Measurements from ENCODE around the gene IL6ST.
"Not testable (repeated sequence)": the region's sequence is repeated elsewhere in the genome, so short reads cannot be mapped to it uniquely, and the experiment has no call there.

IL6ST gene

DNA sequence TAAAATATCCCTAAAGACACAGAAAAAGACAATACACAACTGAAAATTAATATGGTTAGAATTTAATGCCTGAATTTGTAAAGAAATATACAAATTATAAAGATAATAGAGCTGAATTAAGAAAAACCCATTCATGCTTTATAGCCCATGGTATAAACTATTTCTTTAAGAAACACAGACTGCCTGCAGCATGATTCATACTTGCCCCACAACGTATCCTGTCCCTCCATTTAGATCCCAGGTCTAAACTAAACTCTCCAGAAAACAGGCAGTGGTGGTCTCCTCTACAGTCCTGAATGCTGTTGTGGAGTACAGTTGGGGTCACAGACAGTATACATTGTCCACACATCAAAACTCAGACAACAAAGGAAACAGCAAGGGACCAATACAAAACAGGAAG, 24.8 kb downstream of the IL6ST start:
- no peak for DNase-seq (ENCODE audit: low read depth in 2 of 3, low spot score in 1 of 3)

DNA sequence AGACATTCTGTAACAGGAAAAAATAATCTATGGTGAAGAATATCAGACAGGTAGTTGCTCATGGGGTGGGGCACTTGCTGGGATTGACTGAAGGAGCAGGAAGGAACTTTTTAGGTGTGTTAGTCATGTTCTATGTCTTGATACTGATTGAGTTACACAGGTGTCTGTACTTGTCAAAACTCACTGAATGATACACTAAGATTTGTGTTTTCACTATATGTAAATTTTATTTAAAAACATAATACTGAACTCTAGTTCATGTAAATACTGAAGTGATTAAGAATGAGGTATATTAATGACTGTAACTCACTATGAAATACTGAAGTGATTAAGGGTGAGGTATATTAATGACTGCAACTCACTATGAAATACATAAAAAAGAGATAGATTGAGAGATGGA, 28.5 kb downstream of the IL6ST start:
- DNase-seq (ENCODE audit: low read depth in 2 of 3, low spot score in 1 of 3): no peak

DNA sequence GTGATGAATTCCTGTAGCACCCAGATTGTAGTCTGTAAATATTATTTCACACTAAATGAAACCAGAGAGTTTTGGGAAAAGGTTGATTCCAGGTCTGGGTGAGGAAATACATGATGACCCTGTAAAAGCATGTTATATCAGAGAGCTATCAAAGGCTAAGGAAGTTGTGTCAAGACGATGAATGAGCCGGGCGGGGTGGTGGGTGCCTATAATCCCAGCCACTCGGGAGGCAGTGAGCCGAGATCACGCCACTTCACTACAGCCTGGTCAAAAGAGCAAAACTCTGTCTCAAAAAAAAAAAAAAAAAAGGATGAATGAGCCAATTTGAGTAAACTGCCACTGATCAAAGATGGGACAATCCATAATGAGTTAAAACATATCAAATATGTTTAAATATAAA, 29.2 kb downstream of the IL6ST start:
- DNase-seq (ENCODE audit: low read depth in 2 of 3, low spot score in 1 of 3): no peak

DNA sequence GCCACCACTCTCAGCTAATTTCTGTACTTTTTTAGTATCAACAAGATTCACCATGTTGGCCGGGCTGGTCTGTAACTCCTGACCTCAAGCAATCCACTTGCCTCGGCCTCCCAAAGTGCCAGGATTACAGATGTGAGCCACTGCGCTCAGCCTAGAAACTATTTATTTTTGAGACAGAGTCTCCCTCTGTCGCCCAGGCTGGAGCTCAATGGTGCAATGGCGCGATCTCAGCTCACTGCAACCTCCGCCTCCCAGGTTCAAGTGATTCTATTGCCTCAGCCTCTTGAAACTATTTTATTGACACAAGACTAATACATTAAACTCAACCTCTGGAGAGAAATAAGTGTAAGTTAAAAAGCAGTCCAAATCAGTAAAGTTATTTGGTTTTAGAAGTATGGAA, 34.0 kb downstream of the IL6ST start:
- DNase-seq (ENCODE audit: low read depth in 2 of 3, low spot score in 1 of 3): no peak

DNA sequence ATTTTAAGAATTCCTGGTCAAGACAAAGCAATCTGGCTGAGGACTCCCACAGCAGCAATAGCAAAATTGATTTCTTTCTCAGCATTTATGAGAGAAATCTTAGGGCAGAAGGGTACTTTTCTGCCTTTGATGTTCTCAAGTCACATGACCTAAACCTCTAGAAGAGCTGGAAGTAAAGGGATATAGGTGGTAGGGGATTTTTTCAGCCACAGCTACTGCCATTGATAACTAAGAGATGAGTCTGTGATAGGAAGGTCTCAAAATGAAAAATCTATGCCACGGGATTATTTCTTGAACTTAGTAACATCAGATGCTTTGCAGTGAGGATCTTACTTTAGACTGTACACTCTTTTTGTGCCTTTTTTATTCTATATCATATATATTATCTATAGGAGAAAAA, 35.6 kb downstream of the IL6ST start:
- no peak for DNase-seq (ENCODE audit: low read depth in 2 of 3, low spot score in 1 of 3)

DNA sequence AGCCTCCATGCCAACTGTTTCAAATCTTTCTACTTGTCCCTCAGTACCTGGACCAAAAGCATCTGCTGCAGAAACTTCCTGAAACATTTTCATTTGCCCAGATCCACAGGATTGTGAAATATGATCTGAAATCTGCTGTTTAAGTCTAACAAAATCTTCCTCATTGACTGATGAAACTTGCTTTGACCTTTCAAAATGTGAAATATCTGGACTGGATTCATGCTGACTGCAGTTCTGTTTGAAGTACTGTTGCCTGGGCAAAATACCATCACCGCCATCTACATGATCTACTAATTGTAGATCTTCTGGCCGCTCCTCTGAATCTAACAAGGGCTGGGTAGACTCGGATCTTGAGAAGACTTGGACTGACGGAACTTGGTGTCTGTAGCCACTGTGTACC, 53.6 kb downstream of the IL6ST start:
- DNase-seq (ENCODE audit: low read depth in 2 of 3, low spot score in 1 of 3): not testable (repeated sequence)

DNA sequence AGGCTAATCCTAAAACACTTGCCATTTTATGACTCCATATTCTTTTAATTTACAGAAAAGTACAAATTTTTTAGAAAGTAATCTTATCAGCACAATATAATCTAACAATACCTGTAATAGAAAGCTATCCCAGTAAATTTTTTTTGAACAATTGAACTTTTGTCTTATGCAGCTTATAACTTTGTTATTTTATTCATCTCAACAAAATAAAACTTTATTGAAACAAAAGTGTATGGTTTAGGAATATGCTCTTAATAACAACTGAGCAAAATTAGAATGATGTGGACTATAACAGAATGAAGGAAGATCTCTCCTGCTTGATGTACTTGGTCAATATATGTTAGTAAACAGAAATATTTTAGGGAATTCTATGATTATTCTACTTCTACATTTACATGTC, 57.2 kb downstream of the IL6ST start:
- DNase-seq (ENCODE audit: low read depth in 2 of 3, low spot score in 1 of 3): not testable (repeated sequence)

DNA sequence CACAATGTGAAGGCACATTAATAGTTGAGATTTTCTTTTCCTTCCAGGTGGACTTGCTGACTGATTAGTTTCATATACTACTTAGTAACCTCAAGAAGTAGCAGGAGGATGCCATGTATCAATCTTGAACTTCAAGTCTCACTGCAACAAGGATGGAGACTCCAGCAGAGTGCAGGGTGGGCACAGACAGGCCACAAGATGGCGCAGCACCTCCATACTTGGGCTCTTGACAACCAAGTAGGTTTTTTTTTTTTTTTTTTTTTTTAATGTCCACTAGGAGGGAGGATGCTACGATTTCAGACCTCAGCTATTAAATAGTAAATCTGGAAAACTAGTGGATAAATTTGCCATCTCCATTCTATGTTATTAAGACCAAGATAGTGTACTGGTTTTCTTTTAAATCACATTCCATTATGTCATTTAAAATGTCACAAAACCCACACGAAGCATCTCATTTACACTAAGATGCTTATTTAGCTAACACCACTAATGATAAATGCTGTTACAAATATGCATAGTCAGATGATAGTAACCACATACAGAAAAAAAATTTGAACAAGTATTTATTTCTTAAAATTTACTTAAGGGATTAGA, 58.6 kb downstream of the IL6ST start:
- DNase-seq (ENCODE audit: low read depth in 2 of 3, low spot score in 1 of 3): peak; percentile 64 to 76 (median 69)

DNA sequence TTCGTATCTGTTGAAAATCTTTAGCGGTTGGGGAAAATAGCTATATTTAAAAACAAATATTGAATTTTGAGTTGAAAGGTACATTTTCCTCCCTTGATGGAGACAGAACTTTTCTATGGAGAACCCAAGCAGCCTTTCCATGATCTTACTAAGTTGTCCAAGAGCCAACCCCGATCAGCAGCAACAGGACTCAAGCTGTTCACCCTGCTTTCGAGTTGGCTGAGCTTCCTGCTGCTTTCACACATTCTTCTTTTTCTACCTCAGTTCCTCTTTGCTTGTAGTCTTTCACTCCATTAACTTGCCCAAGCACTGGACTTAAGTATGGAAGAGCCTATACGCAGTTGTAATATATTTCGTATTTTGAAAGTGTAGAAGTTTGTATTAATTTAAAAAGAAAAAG, 59.4 kb downstream of the IL6ST start:
- DNase-seq (ENCODE audit: low read depth in 2 of 3, low spot score in 1 of 3): no peak

DNA sequence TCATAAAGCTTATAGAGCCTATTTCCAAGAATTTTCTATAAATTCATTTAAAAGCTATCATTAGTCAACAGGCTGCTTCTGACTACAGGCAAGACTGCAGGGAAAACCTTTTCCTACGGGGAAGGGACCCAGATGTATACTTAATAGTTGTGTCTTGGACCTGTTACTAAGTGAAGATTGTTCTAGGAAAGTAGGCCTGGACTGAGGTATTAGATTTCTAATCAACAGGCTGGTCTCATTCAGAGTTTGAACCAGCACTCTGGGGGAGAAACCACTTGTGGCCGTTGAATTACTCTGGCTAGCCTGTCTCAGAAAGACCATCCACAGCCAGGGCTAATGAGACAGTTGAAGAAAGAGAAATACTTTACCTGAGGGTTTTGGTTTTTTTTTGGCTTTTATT, 60.0 kb downstream of the IL6ST start:
- no peak for DNase-seq (ENCODE audit: low read depth in 2 of 3, low spot score in 1 of 3)

DNA sequence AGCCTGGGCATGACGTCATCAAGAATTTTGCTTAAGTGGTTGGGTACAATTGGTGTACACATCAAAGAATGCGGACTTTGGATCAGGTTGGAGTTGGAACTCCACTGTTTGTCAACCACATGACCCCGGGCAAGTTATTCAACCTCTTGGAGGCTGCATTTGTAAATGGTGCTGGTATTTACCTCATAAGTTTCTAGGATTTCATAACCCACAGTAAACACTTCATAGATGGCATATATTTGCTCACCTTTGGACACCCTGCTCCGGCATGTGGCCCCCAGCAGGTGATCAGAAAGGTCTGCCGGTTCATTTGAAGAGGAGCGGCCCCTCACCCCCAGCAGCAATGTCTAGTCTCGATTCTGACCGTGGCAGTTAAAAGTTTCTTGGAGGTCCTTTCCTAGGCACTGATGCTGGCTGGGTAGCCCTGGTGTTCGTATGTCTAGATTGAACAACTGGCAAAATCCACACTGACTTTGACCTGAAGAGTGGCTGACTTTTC, 60.6 kb downstream of the IL6ST start:
- no peak for DNase-seq (ENCODE audit: low read depth in 2 of 3, low spot score in 1 of 3)

DNA sequence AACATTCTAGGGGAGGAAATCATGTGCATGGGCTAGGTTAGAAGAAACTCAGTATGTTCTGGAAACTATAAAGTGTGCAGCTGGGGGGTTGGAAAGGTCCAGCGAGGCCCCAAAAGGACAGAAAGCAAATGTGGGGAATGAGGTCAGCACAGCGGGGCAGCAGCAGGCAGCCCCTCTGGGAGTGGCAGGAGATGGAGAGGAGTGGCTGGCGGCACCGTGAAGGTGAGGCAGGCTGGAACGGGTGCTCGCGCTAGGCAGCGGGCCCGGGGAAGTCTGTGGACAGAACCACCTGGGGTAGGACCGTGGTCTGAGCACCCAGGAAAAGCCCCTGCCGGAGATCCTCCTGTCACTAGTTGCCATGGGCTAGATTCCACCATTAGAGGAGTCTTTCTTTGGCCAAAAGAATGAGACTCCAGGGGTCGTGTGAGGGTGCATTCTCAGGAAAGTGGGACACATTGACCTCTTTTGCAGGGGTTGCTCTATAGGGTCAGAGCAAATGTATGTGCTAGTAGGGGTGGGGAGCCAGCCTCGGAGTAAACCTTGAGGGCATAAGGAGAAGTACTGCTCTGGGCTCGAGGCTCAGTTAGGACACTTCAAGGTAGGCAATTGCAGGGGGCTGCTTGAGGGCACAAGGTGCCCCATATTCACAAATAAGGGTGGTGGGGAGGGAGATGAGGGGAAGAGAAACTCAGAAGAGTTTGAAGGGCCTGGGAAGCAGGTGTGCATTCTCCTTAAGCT, 61.2 kb downstream of the IL6ST start:
- no peak for DNase-seq (ENCODE audit: low read depth in 2 of 3, low spot score in 1 of 3)

DNA sequence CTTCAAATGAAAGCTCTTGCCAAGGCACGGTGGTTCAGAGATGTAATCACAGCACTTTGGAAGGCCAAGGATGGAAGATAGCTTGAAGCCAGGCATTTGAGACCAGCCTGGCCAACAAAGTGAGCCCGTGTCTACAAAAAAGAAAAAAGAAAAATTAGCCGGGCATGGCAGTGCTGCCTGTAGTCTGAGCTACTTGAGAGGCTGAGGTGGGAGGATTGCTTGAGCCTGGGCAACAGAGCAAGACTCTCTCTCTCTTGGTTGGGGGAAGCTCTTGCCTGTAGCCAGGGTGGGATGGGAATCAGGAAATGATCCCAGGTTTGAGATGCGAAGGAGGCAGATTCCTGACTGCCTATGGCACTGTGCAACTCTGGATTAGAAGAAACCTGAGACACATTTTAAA, 62.1 kb downstream of the IL6ST start:
- no peak for DNase-seq (ENCODE audit: low read depth in 2 of 3, low spot score in 1 of 3)

DNA sequence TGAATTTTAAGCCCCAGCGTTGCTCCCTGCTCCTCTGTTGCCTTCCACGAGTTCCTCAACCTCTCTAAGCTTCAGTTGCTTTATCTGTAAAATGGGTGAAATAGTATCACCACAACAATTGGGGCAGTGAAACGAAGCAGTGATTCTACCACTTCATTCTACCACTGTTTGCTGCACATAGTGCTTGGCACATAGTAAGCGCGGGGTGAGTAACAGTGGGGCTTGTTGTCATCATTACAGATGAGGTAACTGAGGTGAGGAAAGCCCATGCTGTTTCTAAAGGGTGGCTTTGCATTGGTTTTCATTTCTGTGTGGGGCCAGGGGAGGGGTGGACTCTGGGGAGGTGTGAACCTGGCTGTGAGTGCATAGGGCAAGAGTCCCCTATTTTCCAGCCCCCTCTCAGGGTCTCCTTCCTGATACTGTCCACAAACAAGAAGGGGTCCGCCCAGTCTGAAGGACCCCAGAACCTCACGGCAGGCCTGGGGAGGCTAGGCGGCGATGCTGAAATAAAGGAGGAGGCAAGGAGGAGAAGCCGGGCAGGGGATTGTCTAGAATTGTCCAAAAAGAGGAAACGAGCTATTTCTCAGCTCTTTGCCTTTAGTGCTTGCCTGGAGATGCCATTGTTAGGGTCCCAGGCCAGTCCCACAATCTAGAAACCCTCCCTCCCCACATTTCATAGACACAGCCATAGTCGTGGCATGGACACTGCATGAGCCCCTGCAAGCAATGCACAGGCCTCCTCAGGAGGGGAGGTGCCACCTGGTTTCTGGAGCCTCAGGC, 65.6 kb downstream of the IL6ST start:
- DNase-seq (ENCODE audit: low read depth in 2 of 3, low spot score in 1 of 3): no peak

DNA sequence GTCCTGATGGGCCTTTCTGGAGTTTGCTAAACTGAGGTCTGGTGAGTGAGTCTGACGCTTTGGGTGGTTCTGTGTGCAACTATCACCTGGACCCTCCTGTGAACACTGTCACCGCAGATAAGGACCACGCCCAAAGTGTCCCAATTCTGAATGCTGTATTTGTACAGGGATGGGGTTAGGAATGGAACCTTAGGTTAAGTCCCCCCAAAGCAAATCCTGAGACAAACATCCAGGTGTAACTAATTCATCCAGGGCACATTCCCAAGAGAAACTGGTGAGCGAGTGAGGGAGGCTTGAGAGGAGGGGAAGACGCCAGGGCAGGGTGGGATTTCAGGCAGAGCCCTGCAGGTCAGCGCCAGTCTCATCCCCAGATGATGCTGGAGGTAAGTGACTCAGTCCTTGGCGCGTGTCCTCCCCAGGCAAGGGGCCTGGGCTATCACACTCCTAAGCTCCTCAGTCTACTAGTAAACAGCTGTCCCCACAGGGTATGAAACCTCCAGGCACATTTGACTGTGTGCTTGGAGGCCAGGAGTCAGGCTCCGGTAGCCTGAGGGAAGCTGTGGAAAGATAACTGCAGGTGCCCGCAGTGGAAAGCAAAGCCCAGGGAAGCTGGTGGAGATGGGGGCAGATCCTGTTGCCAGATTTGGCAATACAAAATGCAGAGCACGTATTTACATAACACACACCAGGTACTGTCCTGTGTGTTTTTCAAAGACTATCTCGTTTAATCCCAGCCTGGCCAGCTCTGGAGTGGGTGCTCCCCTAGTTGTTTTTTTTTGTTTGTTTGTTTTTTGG, 66.7 kb downstream of the IL6ST start:
- DNase-seq (ENCODE audit: low read depth in 2 of 3, low spot score in 1 of 3): no peak

DNA sequence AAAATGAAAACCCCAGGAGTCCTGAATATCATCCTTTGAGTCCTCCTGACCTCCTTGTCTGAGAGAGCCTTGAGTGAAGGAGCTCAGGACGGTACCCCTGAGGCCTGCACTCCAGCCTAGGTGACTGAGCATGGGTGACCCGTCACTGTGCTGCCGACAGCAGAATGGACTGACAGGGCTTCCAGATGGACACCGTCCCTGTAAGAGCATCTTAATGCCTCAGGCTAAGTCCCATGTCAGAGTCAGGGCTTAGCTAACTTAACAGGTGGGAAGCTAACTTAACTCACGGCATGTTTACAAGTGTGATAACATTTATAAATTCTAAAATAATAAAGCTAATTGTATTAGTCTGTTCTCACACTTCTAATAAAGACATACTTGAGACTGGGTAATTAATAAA, 68.3 kb downstream of the IL6ST start:
- no peak for DNase-seq (ENCODE audit: low read depth in 2 of 3, low spot score in 1 of 3)

DNA sequence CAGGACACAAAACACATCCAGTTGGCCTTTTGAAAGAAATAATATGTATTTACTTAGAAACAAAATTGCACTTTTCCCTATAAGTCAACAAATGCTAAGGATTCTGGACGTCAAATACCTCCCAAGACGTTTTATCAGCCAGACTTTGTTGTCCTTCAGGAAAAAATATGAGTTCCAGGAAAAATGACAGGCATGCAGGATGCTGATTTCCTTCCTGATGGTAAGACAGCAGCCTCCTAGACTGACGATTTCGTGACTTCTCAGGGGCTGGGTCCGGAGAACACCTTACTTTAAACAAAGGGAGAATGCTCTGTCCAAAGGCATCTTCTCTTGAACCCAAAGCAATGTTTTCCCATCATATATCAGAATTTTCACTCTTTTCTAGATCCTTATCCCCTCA, 69.1 kb downstream of the IL6ST start:
- no peak for DNase-seq (ENCODE audit: low read depth in 2 of 3, low spot score in 1 of 3)

DNA sequence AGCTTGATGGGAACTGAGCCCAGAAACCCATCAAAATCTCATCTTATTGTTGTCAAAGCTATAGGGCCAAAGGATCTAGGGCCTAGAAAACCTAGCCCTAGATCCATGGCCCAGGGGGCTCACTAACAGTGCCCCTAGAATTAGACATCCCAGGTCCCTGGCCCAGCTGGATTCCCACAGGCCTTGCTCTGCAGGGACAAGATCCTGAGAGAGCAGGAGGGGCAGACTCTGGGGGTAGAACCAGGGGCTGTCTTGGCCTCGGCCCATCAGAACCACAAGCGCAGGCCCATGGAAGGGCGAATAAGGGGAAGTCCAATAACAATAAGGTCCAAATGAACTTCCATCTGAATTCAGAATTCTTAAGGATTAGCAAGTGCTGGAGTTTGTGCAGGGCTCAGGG, 69.6 kb downstream of the IL6ST start:
- no peak for DNase-seq (ENCODE audit: low read depth in 2 of 3, low spot score in 1 of 3)

DNA sequence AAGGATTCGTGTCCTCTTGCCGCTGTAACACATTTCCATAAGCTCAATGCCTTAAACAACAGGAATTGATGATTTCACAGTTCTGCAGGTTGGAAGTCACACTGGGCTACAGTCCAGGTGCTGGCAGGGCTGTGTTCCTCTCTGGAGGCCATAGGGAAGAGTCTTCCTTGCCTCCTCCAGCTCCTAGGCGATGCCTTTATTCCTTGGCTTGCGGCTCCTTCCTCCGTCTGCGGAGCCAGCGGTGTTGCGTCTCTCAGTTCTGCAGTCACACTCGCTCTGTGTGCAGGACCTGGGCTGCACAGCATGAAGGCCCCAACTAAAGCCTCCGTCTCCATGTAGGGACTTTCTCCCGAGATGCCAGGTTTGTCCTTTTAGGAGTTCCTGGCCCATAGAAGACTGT, 70.0 kb downstream of the IL6ST start:
- DNase-seq (ENCODE audit: low read depth in 2 of 3, low spot score in 1 of 3): no peak

DNA sequence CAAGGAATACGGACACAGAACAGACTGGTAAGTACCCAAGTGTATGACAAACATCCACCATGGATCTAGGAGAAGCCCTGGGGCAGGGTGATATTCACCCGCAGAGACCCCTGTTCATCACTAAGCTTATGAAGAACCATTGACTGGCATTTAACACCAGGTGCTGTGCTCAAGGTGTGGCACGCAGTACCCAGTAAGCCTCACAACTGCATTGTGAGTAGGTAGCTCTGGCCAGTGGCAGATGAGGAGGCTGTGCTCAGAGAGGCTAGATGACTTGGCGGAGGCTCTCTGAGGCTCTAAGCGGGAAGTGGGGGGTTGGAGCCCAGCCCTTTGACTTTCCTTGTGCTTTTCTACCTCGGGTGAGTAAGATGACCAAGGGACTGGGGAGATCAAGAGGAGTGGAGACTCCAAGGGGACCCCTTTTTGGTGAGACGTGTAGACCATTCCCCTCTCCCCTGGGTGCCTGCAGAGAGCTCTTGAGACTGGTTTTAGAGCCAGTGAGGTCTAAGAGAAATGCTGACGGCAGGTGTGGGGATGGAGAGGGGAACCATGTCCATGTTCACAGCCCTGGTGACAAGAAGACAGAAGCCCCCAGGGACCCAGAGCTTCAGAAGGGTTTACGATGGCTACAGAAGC, 70.8 kb downstream of the IL6ST start:
- DNase-seq (ENCODE audit: low read depth in 2 of 3, low spot score in 1 of 3): no peak

DNA sequence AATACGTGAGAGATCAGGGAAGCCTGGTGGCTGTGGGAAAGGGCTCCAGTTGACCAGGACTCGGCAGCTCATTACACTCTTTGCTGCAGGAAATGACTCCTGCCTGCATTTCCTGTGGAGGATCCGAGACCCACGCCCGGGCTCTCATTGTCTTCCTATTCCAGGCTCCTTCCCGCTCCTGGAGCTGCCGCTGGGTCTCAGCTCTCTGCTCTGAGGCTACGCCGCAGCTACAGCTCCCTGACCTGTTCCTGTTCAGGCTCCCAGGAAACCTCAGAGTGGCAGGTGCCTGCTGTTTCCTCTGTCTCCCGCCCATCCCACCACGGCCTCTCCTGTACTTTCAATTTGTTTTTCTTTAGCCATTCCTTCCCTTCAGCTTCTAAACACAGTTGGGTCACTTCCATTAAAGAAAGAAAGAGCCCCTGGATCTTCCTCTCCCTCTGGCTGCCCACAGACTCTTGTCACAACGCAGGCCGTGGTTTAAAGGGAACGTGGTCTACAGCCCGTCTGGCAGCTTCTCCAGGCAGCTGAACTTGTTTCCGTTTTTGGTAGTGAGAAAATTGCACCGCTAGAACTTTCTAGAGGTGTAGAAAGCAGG, 71.5 kb downstream of the IL6ST start:
- no peak for DNase-seq (ENCODE audit: low read depth in 2 of 3, low spot score in 1 of 3)

Measured in stimulated activated CD4-positive, alpha-beta T cell treated with anti-CD3 and anti-CD28 coated beads, Interleukin-12 subunit alpha, Interleukin-12 subunit beta, amount 100 ng/mL, for 48 hours (primary cell).